Vagina (tissue), 2 donors: ENCODE results near the gene CDHR1.

Source experiments
- POLR2A ChIP-seq, 2 donors: fragments of 450-650 bp; IDR thresholded peaks; one replicate each; pipeline ENCODE4 v1.6.1; 2017; ENCODE audit warnings: antibody characterized with exemption in 2 of 2, mild to moderate bottlenecking in 2 of 2, moderate library complexity in 2 of 2
- TF ChIP-seq, protein P1 (sequence below), 3 experiments: fragments of 450-650 bp in 2 of 3; fragments of 200-600 bp in 1 of 3; sonication (generic) in 1 of 3; IDR thresholded peaks; one replicate each; pipeline ENCODE4 v1.5.1; 2017 to 2019; ENCODE audit warnings: antibody characterized with exemption in 3 of 3, mild to moderate bottlenecking in 2 of 3, moderate library complexity in 2 of 3

DNA sequence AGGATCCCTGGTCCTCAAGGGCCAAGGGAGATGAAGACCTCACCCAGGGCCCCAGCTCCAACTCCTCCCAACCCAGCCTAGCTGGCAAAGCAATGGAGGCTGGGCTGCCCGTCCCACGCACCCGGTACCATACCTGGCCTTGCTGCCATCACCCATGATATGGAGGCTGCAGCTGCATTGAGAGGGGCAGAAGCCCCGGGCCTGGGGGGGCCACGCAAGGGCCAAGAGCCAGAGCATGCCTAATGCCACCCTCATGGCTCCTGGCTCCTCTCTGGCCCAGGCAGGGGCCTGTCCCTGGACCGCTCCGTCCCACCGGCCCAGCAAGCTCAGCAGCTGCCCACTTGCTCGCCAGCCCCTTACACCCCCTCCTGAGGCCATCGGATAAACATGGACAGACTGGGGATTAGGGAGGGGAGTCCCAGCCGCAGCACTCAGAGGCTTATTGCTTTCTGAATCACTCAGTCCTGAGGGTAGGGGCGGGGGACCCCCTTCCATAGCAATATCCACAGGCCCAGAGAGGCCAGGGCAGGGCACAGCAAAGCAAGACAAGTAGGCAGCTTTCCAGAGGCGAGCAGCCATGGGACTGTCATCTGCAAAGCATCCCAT, 47.0 kb downstream of the CDHR1 start, which contains the start of gene LRIT1:
- TF ChIP-seq, protein P1, sequence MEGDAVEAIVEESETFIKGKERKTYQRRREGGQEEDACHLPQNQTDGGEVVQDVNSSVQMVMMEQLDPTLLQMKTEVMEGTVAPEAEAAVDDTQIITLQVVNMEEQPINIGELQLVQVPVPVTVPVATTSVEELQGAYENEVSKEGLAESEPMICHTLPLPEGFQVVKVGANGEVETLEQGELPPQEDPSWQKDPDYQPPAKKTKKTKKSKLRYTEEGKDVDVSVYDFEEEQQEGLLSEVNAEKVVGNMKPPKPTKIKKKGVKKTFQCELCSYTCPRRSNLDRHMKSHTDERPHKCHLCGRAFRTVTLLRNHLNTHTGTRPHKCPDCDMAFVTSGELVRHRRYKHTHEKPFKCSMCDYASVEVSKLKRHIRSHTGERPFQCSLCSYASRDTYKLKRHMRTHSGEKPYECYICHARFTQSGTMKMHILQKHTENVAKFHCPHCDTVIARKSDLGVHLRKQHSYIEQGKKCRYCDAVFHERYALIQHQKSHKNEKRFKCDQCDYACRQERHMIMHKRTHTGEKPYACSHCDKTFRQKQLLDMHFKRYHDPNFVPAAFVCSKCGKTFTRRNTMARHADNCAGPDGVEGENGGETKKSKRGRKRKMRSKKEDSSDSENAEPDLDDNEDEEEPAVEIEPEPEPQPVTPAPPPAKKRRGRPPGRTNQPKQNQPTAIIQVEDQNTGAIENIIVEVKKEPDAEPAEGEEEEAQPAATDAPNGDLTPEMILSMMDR (IDR thresholded peaks at IDR 0.05), result no peak
- no peak for TF ChIP-seq POLR2A (IDR thresholded peaks at IDR 0.05)
